ENCODE data around the gene TRAF2. TPM values are rescaled to one million over a fixed set of nuclear protein-coding genes. Genes with fewer than 3 reads are reported as not detected.

The TRAF2 gene
- total RNA-seq, 1 experiment from 2014 or later, result 6.3 TPM

DNA sequence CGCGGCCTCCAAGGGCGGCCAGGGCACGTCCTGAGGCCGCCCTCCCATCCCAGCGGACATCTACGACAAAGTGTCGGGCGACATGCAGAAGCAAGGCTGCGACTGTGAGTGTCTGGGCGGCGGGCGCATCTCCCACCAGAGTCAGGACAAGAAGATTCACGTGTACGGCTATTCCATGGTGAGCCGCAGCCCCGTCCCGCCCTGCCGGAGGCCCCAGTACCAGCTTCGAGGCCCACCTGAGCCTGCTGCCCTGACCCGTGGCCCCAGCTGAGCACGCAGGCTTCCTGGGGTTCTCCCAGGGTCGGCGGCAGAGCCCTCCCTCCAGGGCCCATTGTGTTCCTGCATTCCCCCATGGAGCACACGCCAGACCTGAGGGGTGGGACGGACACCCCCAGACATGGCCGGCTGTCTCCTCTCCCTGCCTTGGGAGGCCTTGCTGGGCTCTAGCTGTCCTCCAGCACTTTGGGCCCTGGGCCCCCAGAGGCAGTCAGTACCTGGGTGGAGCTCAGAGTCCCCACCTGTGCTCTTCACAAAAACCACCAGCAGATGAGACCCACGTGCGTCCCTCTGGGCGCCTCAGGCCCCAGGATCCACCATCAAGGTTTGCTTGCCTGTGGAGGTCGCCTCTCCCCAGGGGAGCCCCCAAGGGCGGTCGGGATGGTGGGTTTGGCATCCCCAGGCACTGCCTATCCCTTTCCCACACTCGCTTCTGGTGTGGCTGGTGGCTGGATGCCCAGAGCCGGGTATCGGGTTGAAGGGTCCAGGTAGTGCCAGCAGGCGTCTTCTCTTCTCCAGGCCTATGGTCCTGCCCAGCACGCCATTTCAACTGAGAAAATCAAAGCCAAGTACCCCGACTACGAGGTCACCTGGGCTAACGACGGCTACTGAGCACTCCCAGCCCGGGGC is 36.1 kb upstream of the TRAF2 start:
- no peak for DNase-seq
- H3K9me2 ChIP-seq (replicated peaks; ENCODE audit: insufficient read depth, low read length), result no peaks in the 10 kb centered on the region
- H3K36me3 ChIP-seq (ENCODE audit: insufficient read depth, low read length), result peaks cover 3% of the 10 kb centered on the region; the same call in 1 of the 2 replicates
- no peaks in the 10 kb centered on the region for H3K79me2 ChIP-seq (ENCODE audit: low read length)
- H3K4me2 ChIP-seq (ENCODE audit: low read depth, low read length, poor library complexity, severe bottlenecking), result peak overlapping the region; percentile 74
- peak overlapping the region; percentile 65 for H3K9ac ChIP-seq (ENCODE audit: low read length)
- H4K20me1 ChIP-seq (ENCODE audit: insufficient read depth, low read depth, low read length), result peaks cover 13% of the 10 kb centered on the region
- H3K27me3 ChIP-seq (ENCODE audit: low read length), result no peaks in the 10 kb centered on the region
- no peak overlapping the region for H2AFZ ChIP-seq (ENCODE audit: low read length)
- peaks cover 15% of the 10 kb centered on the region for H3K4me1 ChIP-seq (ENCODE audit: low read length)
- no peaks in the 10 kb centered on the region for H3K9me3 ChIP-seq (ENCODE audit: low read length)
- H3K4me3 ChIP-seq (ENCODE audit: low read length), result peak overlapping the region; percentile 79
- H3K27ac ChIP-seq (ENCODE audit: low read length), result no peak overlapping the region

DNA sequence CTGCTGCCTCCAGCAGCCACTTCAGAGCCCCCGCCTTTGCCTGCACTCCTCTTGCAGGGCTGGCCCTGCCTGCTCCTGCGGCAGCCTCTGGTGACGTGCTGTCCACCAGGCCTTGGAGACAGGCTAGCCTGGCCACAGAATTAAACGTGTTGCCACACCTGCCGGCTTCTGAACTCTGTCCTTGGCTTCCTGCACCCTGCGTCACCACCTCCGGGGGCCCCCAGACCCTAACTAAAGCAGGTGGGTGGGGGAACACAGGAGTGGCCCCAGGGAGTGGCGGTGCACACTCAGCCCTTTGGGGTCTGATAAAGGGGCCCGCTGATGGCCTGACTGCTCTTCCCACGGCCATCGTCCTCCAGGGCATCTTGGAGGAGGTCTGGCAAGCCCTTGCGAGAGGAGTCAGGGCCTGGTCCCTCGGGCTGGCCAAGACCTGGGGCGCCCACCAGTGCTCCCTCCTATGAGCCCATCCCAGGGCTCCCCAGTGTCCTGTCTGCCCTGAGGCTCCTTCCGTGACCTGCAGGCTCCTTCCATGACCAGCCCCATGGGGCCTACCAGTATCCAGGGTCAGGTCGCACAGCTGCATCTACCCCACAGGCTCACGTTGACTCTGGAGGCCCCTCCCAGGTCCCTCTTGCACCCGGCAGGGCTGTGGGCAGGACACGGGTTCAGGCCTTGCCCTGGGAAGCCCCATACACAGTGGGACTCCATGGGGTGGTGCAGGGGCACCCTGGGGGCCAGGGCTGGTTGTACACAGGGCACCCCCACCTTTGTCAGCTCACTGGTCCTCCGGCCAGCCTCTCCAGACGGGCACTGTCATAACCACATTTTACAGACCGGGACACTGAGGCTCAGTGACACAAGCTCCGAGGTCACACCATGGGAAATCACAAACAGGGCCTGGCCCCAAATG is 35.2 kb upstream of the TRAF2 start:
- Histone ChIP-seq H4K20me1 (ENCODE audit: insufficient read depth, low read depth, low read length) (peaks cover 13% of the 10 kb centered on the region), H3K36me3 (ENCODE audit: insufficient read depth, low read length) (peaks cover 3% of the 10 kb centered on the region; the same call in 1 of the 2 replicates), H3K4me2 (ENCODE audit: low read depth, low read length, poor library complexity, severe bottlenecking) (no peak overlapping the region), H3K9ac (ENCODE audit: low read length) (no peak overlapping the region), H3K4me1 (ENCODE audit: low read length) (peaks cover 15% of the 10 kb centered on the region), H3K27me3 (ENCODE audit: low read length) (no peaks in the 10 kb centered on the region), H3K79me2 (ENCODE audit: low read length) (no peaks in the 10 kb centered on the region), H3K4me3 (ENCODE audit: low read length) (no peak overlapping the region), H3K9me3 (ENCODE audit: low read length) (no peaks in the 10 kb centered on the region), H3K27ac (ENCODE audit: low read length) (no peak overlapping the region), H3K9me2 (replicated peaks; ENCODE audit: insufficient read depth, low read length) (no peaks in the 10 kb centered on the region), H2AFZ (ENCODE audit: low read length) (no peak overlapping the region)
- DNase-seq, result no peak

DNA sequence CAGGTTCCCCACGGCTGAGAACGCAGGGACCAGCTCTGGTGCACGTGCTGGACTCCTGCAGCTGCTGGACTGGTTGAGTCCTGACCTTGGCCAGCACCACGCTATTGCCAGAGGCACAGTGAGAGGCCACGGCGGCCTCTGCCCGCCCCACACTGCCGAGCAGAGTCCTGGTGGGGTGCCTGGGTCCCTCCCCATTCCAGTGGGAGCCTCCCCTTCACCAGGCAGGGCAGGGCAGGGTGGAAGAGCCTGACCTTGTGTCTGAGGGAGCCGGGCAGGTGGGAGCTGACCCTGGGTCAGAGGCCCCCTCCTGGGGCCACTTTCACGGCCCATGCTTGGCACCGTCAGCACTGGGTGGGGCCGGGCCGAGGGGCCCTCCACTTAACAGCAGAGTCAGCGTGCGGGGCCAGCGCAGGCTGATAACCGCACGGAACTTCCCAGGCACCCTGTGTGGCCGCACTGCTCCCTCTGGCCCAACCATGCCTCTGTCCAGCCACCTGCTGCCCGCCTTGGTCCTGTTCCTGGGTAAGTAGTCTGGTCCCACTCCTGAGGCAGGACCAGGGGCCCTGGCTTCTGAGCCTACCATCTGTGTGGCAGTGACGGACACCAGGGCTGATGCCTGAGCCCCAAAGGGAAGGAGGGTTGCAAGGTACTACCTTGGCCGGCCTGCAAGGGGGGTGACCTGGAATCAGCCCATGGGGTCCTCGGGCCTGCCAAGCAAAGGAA is 34.2 kb upstream of the TRAF2 start, which contains the start of gene MAMDC4:
TSS of gene MAMDC4 (plus strand) at position 406 of the 723 bp plus-strand sequence. CDS start at position 477, 71 bp downstream.
- Histone ChIP-seq H3K9me3 (ENCODE audit: low read length) (no peaks in the 10 kb centered on the region), H3K9me2 (replicated peaks; ENCODE audit: insufficient read depth, low read length) (no peaks in the 10 kb centered on the region), H3K79me2 (ENCODE audit: low read length) (no peaks in the 10 kb centered on the region), H3K4me2 (ENCODE audit: low read depth, low read length, poor library complexity, severe bottlenecking) (no peak within 1 kb of the TSS), H3K36me3 (ENCODE audit: insufficient read depth, low read length) (peaks cover 3% of the 10 kb centered on the region; the same call in 1 of the 2 replicates), H3K9ac (ENCODE audit: low read length) (no peak within 1 kb of the TSS), H3K4me3 (ENCODE audit: low read length) (no peak within 1 kb of the TSS), H3K27ac (ENCODE audit: low read length) (no peak within 1 kb of the TSS), H4K20me1 (ENCODE audit: insufficient read depth, low read depth, low read length) (peaks cover 13% of the 10 kb centered on the region), H3K27me3 (ENCODE audit: low read length) (no peaks in the 10 kb centered on the region), H3K4me1 (ENCODE audit: low read length) (peaks cover 15% of the 10 kb centered on the region), H2AFZ (ENCODE audit: low read length) (no peak within 1 kb of the TSS)
- no peak for DNase-seq

DNA sequence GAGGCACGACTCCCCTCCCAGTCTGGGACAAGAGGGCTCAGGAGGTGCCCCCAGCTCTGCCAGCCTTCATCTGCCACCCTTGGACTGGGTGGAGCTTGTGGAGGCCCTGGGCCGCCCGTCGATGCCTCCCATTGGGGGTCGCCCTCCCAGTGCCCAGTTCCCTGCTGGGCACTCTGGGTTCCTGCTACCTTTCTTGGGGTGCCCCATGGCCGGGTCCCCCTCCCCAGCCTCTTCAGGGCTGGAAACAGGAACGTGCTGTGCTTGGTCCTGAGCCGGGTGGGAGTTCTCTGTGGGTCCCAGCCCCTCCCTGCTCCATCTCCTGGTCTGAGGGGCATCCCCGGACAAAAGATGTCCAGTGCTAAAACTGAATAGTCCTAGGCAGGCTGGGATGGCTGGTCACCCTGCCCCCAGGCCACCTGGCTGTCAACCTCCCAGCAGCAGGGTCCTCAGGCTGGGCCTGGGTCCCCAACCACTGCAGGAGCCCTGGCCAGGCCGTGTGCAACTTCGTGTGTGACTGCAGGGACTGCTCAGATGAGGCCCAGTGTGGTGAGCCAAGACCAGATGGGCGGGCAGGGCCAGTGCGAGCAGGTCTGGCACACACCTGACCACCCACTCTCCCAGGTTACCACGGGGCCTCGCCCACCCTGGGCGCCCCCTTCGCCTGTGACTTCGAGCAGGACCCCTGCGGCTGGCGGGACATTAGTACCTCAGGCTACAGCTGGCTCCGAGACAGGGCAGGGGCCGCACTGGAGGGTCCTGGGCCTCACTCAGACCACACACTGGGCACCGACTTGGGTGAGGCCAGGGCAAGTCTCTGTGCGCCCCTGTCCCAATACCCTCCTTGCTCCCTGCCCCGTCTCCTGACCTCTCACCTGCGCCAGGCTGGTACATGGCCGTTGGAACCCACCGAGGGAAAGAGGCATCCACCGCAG is 33.4 kb upstream of the TRAF2 start:
- no peak overlapping the region for H3K9ac ChIP-seq (ENCODE audit: low read length)
- H3K4me3 ChIP-seq (ENCODE audit: low read length), result no peak overlapping the region
- no peaks in the 10 kb centered on the region for H3K9me3 ChIP-seq (ENCODE audit: low read length)
- H3K27ac ChIP-seq (ENCODE audit: low read length), result no peak overlapping the region
- H3K4me1 ChIP-seq (ENCODE audit: low read length), result peaks cover 10% of the 10 kb centered on the region
- no peaks in the 10 kb centered on the region for H3K27me3 ChIP-seq (ENCODE audit: low read length)
- no peak overlapping the region for H3K4me2 ChIP-seq (ENCODE audit: low read depth, low read length, poor library complexity, severe bottlenecking)
- H3K79me2 ChIP-seq (ENCODE audit: low read length), result no peaks in the 10 kb centered on the region
- H2AFZ ChIP-seq (ENCODE audit: low read length), result no peak overlapping the region
- peaks cover 13% of the 10 kb centered on the region for H4K20me1 ChIP-seq (ENCODE audit: insufficient read depth, low read depth, low read length)
- H3K9me2 ChIP-seq (replicated peaks; ENCODE audit: insufficient read depth, low read length), result no peaks in the 10 kb centered on the region
- peaks cover 3% of the 10 kb centered on the region; the same call in 1 of the 2 replicates for H3K36me3 ChIP-seq (ENCODE audit: insufficient read depth, low read length)
- no peak for DNase-seq

DNA sequence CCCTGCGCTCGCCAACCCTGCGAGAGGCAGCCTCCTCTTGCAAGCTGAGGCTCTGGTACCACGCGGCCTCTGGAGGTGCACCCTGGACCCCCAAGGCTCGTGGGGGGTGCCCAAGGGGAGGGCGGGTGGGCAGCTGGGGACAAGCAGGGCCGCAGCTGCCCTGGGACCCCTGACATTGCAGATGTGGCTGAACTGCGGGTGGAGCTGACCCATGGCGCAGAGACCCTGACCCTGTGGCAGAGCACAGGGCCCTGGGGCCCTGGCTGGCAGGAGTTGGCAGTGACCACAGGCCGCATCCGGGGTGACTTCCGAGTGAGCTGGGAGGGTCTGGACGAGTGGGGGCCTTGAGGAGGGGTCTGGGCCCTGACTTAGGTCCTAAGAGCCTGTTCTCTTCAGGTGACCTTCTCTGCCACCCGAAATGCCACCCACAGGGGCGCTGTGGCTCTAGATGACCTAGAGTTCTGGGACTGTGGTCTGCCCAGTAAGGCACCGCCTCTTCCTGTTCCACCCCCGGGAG is 32.7 kb upstream of the TRAF2 start:
- Histone ChIP-seq H3K9ac (ENCODE audit: low read length) (no peak overlapping the region), H3K36me3 (ENCODE audit: insufficient read depth, low read length) (peaks cover 3% of the 10 kb centered on the region; the same call in 1 of the 2 replicates), H3K4me1 (ENCODE audit: low read length) (peaks cover 9% of the 10 kb centered on the region), H4K20me1 (ENCODE audit: insufficient read depth, low read depth, low read length) (peaks cover 13% of the 10 kb centered on the region), H3K79me2 (ENCODE audit: low read length) (no peaks in the 10 kb centered on the region), H3K9me3 (ENCODE audit: low read length) (no peaks in the 10 kb centered on the region), H3K27ac (ENCODE audit: low read length) (no peak overlapping the region), H3K27me3 (ENCODE audit: low read length) (no peaks in the 10 kb centered on the region), H2AFZ (ENCODE audit: low read length) (no peak overlapping the region), H3K4me2 (ENCODE audit: low read depth, low read length, poor library complexity, severe bottlenecking) (no peak overlapping the region), H3K9me2 (replicated peaks; ENCODE audit: insufficient read depth, low read length) (no peaks in the 10 kb centered on the region), H3K4me3 (ENCODE audit: low read length) (no peak overlapping the region)
- DNase-seq, result peak; percentile 64

DNA sequence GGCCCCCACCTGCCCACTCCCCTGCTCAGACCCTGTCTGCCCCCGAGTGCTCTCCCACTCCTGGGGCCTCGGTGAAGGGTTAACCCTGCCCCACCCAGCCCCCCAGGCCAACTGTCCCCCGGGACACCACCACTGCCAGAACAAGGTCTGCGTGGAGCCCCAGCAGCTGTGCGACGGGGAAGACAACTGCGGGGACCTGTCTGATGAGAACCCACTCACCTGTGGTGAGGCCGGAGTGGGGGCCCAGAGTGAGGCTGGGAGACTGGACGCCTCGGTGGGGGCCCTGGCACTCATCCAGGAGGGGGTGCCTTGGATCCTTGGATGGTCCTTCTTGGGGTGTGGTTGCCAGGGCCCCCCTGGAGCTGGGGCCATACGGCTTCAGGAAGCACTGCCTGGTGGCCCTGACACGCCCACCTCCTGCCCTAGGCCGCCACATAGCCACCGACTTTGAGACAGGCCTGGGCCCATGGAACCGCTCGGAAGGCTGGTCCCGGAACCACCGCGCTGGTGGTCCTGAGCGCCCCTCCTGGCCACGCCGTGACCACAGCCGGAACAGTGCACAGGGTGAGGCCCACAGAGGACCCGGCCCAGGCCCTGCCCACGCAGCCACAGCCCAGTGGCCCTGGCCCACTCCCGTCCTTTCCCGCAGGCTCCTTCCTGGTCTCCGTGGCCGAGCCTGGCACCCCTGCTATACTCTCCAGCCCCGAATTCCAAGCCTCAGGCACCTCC is 32.0 kb upstream of the TRAF2 start:
- Histone ChIP-seq H3K9me3 (ENCODE audit: low read length) (no peaks in the 10 kb centered on the region), H3K27ac (ENCODE audit: low read length) (no peak overlapping the region), H3K9me2 (replicated peaks; ENCODE audit: insufficient read depth, low read length) (no peaks in the 10 kb centered on the region), H4K20me1 (ENCODE audit: insufficient read depth, low read depth, low read length) (peaks cover 13% of the 10 kb centered on the region), H3K4me2 (ENCODE audit: low read depth, low read length, poor library complexity, severe bottlenecking) (no peak overlapping the region), H3K4me3 (ENCODE audit: low read length) (no peak overlapping the region), H3K9ac (ENCODE audit: low read length) (no peak overlapping the region), H2AFZ (ENCODE audit: low read length) (no peak overlapping the region), H3K27me3 (ENCODE audit: low read length) (no peaks in the 10 kb centered on the region), H3K4me1 (ENCODE audit: low read length) (peaks cover 9% of the 10 kb centered on the region), H3K79me2 (ENCODE audit: low read length) (no peaks in the 10 kb centered on the region), H3K36me3 (ENCODE audit: insufficient read depth, low read length) (peaks cover 3% of the 10 kb centered on the region; the same call in 1 of the 2 replicates)
- DNase-seq, result no peak

Measured in Karpas-422 (cell line).